ENCODE measurements around the gene GTF2A1. TPM values are rescaled to one million over a fixed set of nuclear protein-coding genes. Genes with fewer than 3 reads are reported as not detected.

GTF2A1 gene
- 10 to 100 TPM; 20.4 to 38.3 (median 33.2) TPM for total RNA-seq

DNA sequence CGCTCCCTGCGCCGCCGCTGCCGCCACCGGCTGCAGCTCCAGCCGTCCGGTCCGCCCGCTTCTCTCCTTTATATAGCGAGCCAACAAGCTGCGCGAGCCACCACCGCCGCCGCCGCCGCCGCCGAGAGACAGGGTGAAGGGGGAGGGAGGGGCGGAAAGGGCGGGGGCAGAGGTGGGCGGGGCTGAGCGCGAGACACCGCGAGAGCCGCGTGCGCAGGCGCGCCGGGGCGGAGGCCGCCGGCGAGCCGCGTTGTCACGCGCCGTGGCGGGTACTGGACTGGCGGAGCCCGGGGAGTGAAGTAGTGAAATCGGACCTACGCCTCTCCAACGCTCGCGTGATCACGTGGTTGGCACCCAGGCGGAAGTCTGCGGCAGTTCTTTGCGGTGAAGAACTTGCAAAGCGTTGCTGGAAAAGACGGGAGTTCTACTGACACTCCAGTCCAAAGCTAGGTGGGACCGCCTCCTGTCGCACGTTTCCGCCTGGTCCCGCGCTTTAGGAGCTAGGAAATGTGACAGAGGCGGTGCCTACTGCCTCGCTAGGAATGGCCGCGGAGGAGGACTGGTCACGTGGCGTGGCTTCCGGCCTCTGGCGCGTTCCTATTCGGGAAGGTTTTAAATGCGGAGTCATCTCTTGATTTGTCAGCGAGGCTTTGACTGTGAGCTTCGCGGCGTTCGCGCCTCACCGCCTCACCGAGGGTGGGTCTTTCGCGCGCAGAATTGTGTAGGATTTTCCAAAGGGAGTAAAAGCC, at the start of gene GTF2A1:
Gene GTF2A1, minus strand, starts transcription at position 130 of the 749 bp plus-strand sequence. CDS start 441 bp downstream, outside the sequence.
- intact Hi-C loops (cut with DNase I; ENCODE audit: low total_unique reads) (loop anchor here (5.0 kb wide), 2 partner anchors 231 to 311 kb away; partner anchors contain the start of gene SEL1L), in situ Hi-C loops (cut with MboI; ENCODE audit: low sequenced_read_pairs in 4 of 4) (no loop called here)
- ATAC-seq, result peak; percentile 83
- TF ChIP-seq POLR2A (IDR thresholded peaks at IDR 0.05), result peak; percentile 84 to 86
- TF ChIP-seq, protein P1, sequence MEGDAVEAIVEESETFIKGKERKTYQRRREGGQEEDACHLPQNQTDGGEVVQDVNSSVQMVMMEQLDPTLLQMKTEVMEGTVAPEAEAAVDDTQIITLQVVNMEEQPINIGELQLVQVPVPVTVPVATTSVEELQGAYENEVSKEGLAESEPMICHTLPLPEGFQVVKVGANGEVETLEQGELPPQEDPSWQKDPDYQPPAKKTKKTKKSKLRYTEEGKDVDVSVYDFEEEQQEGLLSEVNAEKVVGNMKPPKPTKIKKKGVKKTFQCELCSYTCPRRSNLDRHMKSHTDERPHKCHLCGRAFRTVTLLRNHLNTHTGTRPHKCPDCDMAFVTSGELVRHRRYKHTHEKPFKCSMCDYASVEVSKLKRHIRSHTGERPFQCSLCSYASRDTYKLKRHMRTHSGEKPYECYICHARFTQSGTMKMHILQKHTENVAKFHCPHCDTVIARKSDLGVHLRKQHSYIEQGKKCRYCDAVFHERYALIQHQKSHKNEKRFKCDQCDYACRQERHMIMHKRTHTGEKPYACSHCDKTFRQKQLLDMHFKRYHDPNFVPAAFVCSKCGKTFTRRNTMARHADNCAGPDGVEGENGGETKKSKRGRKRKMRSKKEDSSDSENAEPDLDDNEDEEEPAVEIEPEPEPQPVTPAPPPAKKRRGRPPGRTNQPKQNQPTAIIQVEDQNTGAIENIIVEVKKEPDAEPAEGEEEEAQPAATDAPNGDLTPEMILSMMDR (IDR thresholded peaks at IDR 0.05 in 4 of 5, conservative IDR thresholded peaks at IDR 0.05 in 1 of 5), result no peak
- DNase-seq, result peak; percentile 94
- no peaks in the 10 kb centered on the region for H3K27me3 ChIP-seq
- peaks cover 0 to 2% of the 10 kb centered on the region in 2 donors for H3K36me3 ChIP-seq
- no peaks in the 10 kb centered on the region for H3K9me3 ChIP-seq
- H3K27ac ChIP-seq, result peak within 1 kb of the TSS; percentile 92 to 98 (median 96)
- H3K4me3 ChIP-seq, result peak within 1 kb of the TSS; percentile 74 to 93 (median 90)
- H3K4me1 ChIP-seq, result peaks cover 27 to 30% of the 10 kb centered on the region in 2 donors

DNA sequence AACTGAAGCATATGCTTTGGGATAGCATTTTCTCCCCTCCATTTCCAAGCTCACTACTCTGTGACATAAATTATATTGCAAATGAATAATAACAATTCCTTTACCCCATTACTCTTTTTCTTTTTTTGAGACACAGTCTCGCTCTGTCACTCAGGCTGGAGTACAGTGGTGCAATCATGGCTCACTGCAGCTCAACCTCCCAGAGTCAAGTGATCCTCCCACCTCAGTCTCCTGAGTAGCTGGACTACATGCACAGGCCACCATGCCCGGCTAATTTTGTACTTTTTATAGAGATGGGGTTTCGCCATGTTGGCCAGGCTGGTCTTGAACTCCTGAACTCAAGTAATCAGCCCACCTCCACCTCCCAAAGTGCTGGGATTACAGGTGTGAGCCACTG, 49.2 kb upstream of the GTF2A1 start:
- Histone ChIP-seq H3K9me3 (no peaks in the 10 kb centered on the region), H3K4me1 (peaks cover 18 to 37% of the 10 kb centered on the region in 2 donors), H3K27ac (peak overlapping the region; percentile 46 to 67 (median 60)), H3K4me3 (no peak overlapping the region), H3K36me3 (peaks cover 0 to 14% of the 10 kb centered on the region in 2 donors), H3K27me3 (no peaks in the 10 kb centered on the region)
- ATAC-seq (peak; percentile 14 to 50), DNase-seq (peak in 1 of 2 donors; percentile 28)
- in situ Hi-C loops (cut with MboI; ENCODE audit: low sequenced_read_pairs in 4 of 4), result loop anchor here (5.0 kb wide), 1 partner anchor 182 kb away; no protein-coding TSS in a partner anchor
- TF ChIP-seq, protein P1 (IDR thresholded peaks at IDR 0.05 in 4 of 5, conservative IDR thresholded peaks at IDR 0.05 in 1 of 5), result no peak
- no peak for TF ChIP-seq POLR2A (IDR thresholded peaks at IDR 0.05)
- intact Hi-C loops (cut with DNase I; ENCODE audit: low total_unique reads), result loop anchor here (1.0 kb wide), 2 partner anchors 183 to 194 kb away; no protein-coding TSS in a partner anchor

DNA sequence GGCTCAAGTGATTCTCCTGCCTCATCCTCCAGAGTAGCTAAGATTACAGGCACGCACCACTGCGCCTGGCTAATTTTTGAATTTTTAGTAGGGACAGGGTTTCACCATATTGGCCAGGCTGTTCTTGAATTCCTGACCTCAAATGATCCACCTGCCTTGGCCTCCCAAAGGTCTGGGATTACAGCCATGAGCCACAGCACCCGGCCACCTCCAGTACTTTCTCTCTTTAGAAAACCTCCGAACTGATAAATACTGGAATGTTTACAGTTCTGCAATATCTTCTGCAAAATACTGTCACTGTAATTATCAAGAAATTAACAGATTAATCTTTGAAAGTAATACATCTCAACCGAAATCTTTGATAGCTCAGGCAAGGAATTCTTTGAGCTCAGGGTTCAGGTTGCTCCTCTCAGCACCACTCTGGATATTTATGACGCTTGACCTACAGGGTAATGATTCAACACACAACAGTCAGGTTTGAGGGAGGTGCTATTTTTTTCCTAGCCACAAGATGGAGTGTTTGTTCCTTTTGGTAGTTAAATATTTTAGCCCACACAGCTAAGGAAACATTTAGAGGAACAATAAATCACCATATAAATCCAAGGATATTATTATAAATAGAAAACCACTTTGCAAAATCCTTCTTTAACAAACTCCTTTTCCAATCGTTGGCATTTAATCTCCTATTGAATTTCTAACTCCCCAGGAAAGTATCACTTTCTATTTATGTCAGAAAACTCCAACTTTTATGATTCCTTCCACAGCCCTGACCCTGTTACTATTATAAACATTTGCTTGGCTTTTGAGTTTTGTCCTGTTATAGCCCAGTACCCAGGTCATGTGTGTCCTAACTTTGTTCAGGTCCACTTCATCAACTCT, 48.6 kb upstream of the GTF2A1 start:
- Histone ChIP-seq H3K36me3 (peaks cover 0 to 14% of the 10 kb centered on the region in 2 donors), H3K27ac (peak overlapping the region; percentile 49 to 67 (median 60)), H3K4me1 (peaks cover 16 to 31% of the 10 kb centered on the region in 2 donors), H3K27me3 (no peaks in the 10 kb centered on the region), H3K9me3 (no peaks in the 10 kb centered on the region), H3K4me3 (no peak overlapping the region)
- intact Hi-C loops (cut with DNase I; ENCODE audit: low total_unique reads) (loop anchor here (1.0 kb wide), 2 partner anchors 184 to 195 kb away; no protein-coding TSS in a partner anchor), in situ Hi-C loops (cut with MboI; ENCODE audit: low sequenced_read_pairs in 4 of 4) (no loop called here)
- peak; percentile 90 to 91 for ATAC-seq
- no peak for DNase-seq
- TF ChIP-seq, protein P1 (IDR thresholded peaks at IDR 0.05 in 4 of 5, conservative IDR thresholded peaks at IDR 0.05 in 1 of 5), result peak; percentile 77 to 92 (median 83)
- no peak for TF ChIP-seq POLR2A (IDR thresholded peaks at IDR 0.05)

DNA sequence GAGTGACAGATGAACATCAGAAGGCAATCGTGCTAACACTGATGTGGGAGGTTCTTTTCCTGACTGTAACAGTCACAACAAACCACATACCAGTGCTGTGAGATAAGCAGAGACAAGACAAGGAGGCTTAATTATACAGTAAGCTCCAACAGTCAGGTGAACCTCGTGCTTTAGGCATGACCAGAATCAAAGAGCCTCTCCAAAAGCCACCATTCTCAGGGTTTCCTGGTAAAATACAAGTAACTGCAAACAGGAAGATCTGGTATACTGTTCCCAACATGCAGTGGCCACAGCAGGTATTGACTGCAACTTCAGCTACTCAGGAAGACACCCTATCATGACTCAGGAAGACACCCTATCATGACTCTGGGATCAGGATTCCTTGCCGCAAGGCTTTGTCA, 47.3 kb upstream of the GTF2A1 start:
- Histone ChIP-seq H3K36me3 (peaks cover 0 to 14% of the 10 kb centered on the region in 2 donors), H3K4me1 (peaks cover 15 to 23% of the 10 kb centered on the region in 2 donors), H3K9me3 (no peaks in the 10 kb centered on the region), H3K27me3 (no peaks in the 10 kb centered on the region), H3K27ac (no peak overlapping the region), H3K4me3 (no peak overlapping the region)
- intact Hi-C loops (cut with DNase I; ENCODE audit: low total_unique reads), result no loop called here
- in situ Hi-C loops (cut with MboI; ENCODE audit: low sequenced_read_pairs in 4 of 4), result no loop called here
- no peak for TF ChIP-seq POLR2A (IDR thresholded peaks at IDR 0.05)
- TF ChIP-seq, protein P1 (IDR thresholded peaks at IDR 0.05 in 4 of 5, conservative IDR thresholded peaks at IDR 0.05 in 1 of 5), result no peak
- DNase-seq (no peak), ATAC-seq (no peak)
